ENCODE measurements around the gene GRIK1.

The GRIK1 gene

GRCh38 chr21:29717659-29718058 lies 222.1 kb downstream of the GRIK1 start:
- no peaks in the 10 kb centered on the region for H3K4me1 ChIP-seq (ENCODE audit: control insufficient read depth in 1 of 2, insufficient read depth in 1 of 2, low read depth in 1 of 2, low read length in 1 of 2)
- H3K9me3 ChIP-seq, result no peaks in the 10 kb centered on the region
- TF ChIP-seq CTCF (IDR thresholded peaks at IDR 0.05), result no peak

GRCh38 chr21:29716753-29717152 lies 223.0 kb downstream of the GRIK1 start:
- no peaks in the 10 kb centered on the region for H3K36me3 ChIP-seq
- H3K27me3 ChIP-seq, result no peaks in the 10 kb centered on the region
- H3K4me3 ChIP-seq (ENCODE audit: low read depth in 1 of 2, low read length in 1 of 2), result no peak overlapping the region
- H3K4me1 ChIP-seq (ENCODE audit: control insufficient read depth in 1 of 2, insufficient read depth in 1 of 2, low read depth in 1 of 2, low read length in 1 of 2), result no peaks in the 10 kb centered on the region
- no peak for TF ChIP-seq CTCF (IDR thresholded peaks at IDR 0.05)
- H3K9me3 ChIP-seq, result no peaks in the 10 kb centered on the region
- no peak overlapping the region for H3K27ac ChIP-seq

More at GRCh38 chr21:29717659-29718058, 222.1 kb downstream of the GRIK1 start:
- Histone ChIP-seq H3K27me3 (no peaks in the 10 kb centered on the region), H3K36me3 (no peaks in the 10 kb centered on the region), H3K4me3 (ENCODE audit: low read depth in 1 of 2, low read length in 1 of 2) (no peak overlapping the region), H3K27ac (no peak overlapping the region)

GRCh38 chr21:29715089-29715488 lies 224.7 kb downstream of the GRIK1 start:
- Histone ChIP-seq H3K27ac (no peak overlapping the region), H3K4me3 (ENCODE audit: low read depth in 1 of 2, low read length in 1 of 2) (no peak overlapping the region), H3K9me3 (no peaks in the 10 kb centered on the region), H3K36me3 (no peaks in the 10 kb centered on the region), H3K27me3 (no peaks in the 10 kb centered on the region), H3K4me1 (ENCODE audit: control insufficient read depth in 1 of 2, insufficient read depth in 1 of 2, low read depth in 1 of 2, low read length in 1 of 2) (no peaks in the 10 kb centered on the region)
- TF ChIP-seq CTCF (IDR thresholded peaks at IDR 0.05), result no peak

GRCh38 chr21:29712818-29713217 lies 227.0 kb downstream of the GRIK1 start:
- no peaks in the 10 kb centered on the region for H3K9me3 ChIP-seq
- no peak overlapping the region for H3K4me3 ChIP-seq (ENCODE audit: low read depth in 1 of 2, low read length in 1 of 2)
- no peaks in the 10 kb centered on the region for H3K27me3 ChIP-seq
- no peak overlapping the region for H3K27ac ChIP-seq
- no peak for TF ChIP-seq CTCF (IDR thresholded peaks at IDR 0.05)
- H3K36me3 ChIP-seq, result no peaks in the 10 kb centered on the region
- no peaks in the 10 kb centered on the region for H3K4me1 ChIP-seq (ENCODE audit: control insufficient read depth in 1 of 2, insufficient read depth in 1 of 2, low read depth in 1 of 2, low read length in 1 of 2)

GRCh38 chr21:29711236-29711635 lies 228.6 kb downstream of the GRIK1 start:
- Histone ChIP-seq H3K27me3 (no peaks in the 10 kb centered on the region), H3K36me3 (no peaks in the 10 kb centered on the region), H3K27ac (no peak overlapping the region), H3K9me3 (no peaks in the 10 kb centered on the region), H3K4me3 (ENCODE audit: low read depth in 1 of 2, low read length in 1 of 2) (no peak overlapping the region), H3K4me1 (ENCODE audit: control insufficient read depth in 1 of 2, insufficient read depth in 1 of 2, low read depth in 1 of 2, low read length in 1 of 2) (no peaks in the 10 kb centered on the region)
- no peak for TF ChIP-seq CTCF (IDR thresholded peaks at IDR 0.05)

GRCh38 chr21:29710498-29710897 lies 229.3 kb downstream of the GRIK1 start:
- H3K4me1 ChIP-seq (ENCODE audit: control insufficient read depth in 1 of 2, insufficient read depth in 1 of 2, low read depth in 1 of 2, low read length in 1 of 2), result no peaks in the 10 kb centered on the region
- no peak overlapping the region for H3K27ac ChIP-seq
- no peaks in the 10 kb centered on the region for H3K36me3 ChIP-seq
- no peaks in the 10 kb centered on the region for H3K9me3 ChIP-seq
- H3K27me3 ChIP-seq, result no peaks in the 10 kb centered on the region
- H3K4me3 ChIP-seq (ENCODE audit: low read depth in 1 of 2, low read length in 1 of 2), result no peak overlapping the region
- TF ChIP-seq CTCF (IDR thresholded peaks at IDR 0.05), result no peak

Data from neutrophil (primary cell).